OCI-LY7 (cell line): ENCODE results near the gene MARCHF7. TPM values are rescaled to one million over a fixed set of nuclear protein-coding genes. Genes with fewer than 3 reads are reported as not detected.

Experiments used
- BruUV-seq: library from RNA; stranded (reverse); fragments of 400-500 nt; replicated peaks from 2 replicates; lab custom pipeline; 2021; lab: Mats Ljungman, UMichigan
- CTCF ChIA-PET: fragments of 300-600 bp; sonication (Branson Sonifier 250); formaldehyde crosslinking; loops from one replicate; lab custom pipeline; 2022; ENCODE audit warnings: antibody characterized with exemption; ENCODE audit not compliant: unreplicated experiment; lab: Charles Lee
- POLR2A ChIA-PET: fragments of 300-600 bp; sonication (Branson Sonifier 250); formaldehyde crosslinking; loops from one replicate; lab custom pipeline; 2022; ENCODE audit warnings: antibody characterized with exemption; lab: Charles Lee
- DNase-seq: peaks from one replicate; pipeline ENCODE4 v3.0.0-alpha.2; 2015; ENCODE audit warnings: low spot score
- H2AFZ ChIP-seq: fragments of 200-600 bp; sonication (generic), shearing (Covaris generic); 2 replicates; pipeline ENCODE4 v1.6.1; 2014; ENCODE audit warnings: mild to moderate bottlenecking, antibody characterized with exemption, low read length, moderate library complexity
- H3K27ac ChIP-seq: fragments of 200-600 bp; sonication (generic); 2 replicates; pipeline ENCODE4 v1.5.1; 2014; ENCODE audit warnings: mixed run types, low read depth, mild to moderate bottlenecking, moderate library complexity, low read length, inconsistent platforms; ENCODE audit not compliant: poor library complexity, severe bottlenecking
- H3K36me3 ChIP-seq: fragments of 200-600 bp; sonication (generic); 2 replicates; pipeline ENCODE4 v1.6.1; 2014; ENCODE audit warnings: mild to moderate bottlenecking, antibody characterized with exemption, low read length, moderate library complexity, mixed read lengths; ENCODE audit not compliant: insufficient read depth
- H3K4me1 ChIP-seq: fragments of 200-600 bp; sonication (generic); 2 replicates; pipeline ENCODE4 v1.5.1; 2014; ENCODE audit warnings: mild to moderate bottlenecking, low read length; ENCODE audit not compliant: insufficient read depth, poor library complexity, severe bottlenecking
- H3K4me2 ChIP-seq: fragments of 200-600 bp; sonication (generic); 2 replicates; pipeline ENCODE4 v1.6.1; 2014; ENCODE audit warnings: mild to moderate bottlenecking, low read length
- H3K4me3 ChIP-seq: fragments of 200-600 bp; sonication (generic); 2 replicates; pipeline ENCODE4 v1.5.1; 2014; ENCODE audit warnings: mild to moderate bottlenecking, low read depth, low read length; ENCODE audit not compliant: poor library complexity, severe bottlenecking
- H3K79me2 ChIP-seq: fragments of 200-600 bp; sonication (generic); 2 replicates; pipeline ENCODE4 v1.6.1; 2016; ENCODE audit warnings: low read depth, mild to moderate bottlenecking, low read length, moderate library complexity, mixed read lengths; ENCODE audit not compliant: insufficient read depth
- H3K9me2 ChIP-seq: fragments of 200-600 bp; sonication (generic); 2 replicates; pipeline ENCODE4 v1.6.1; 2016; ENCODE audit warnings: mild to moderate bottlenecking, low read length, mixed read lengths; ENCODE audit not compliant: insufficient read depth
- H3K9me3 ChIP-seq: fragments of 200-600 bp; sonication (generic); 2 replicates; pipeline ENCODE4 v1.6.1; 2014; ENCODE audit warnings: mild to moderate bottlenecking, mixed run types, low read length, mixed read lengths
- H4K20me1 ChIP-seq: fragments of 200-600 bp; sonication (generic); 2 replicates; pipeline ENCODE4 v1.6.1; 2014; ENCODE audit warnings: mild to moderate bottlenecking, antibody characterized with exemption, low read length, moderate library complexity, mixed read lengths; ENCODE audit not compliant: insufficient read depth
- CTCF ChIP-seq: fragments of 200-600 bp; sonication (generic); conservative IDR thresholded peaks from 2 replicates; pipeline ENCODE4 v1.5.1; 2014; ENCODE audit warnings: mild to moderate bottlenecking, antibody characterized with exemption, low read length, moderate library complexity, mixed read lengths
- EZH2phosphoT487 ChIP-seq: fragments of 200-600 bp; sonication (generic); IDR thresholded peaks from 2 replicates; pipeline ENCODE4 v1.6.1; 2018; ENCODE audit warnings: low read depth, borderline replicate concordance, mild to moderate bottlenecking, mixed run types, antibody characterized with exemption, low read length, moderate library complexity, mixed read lengths
- intact Hi-C: fragments of 100-400 bp; cut with micrococcal nuclease; formaldehyde crosslinking; loops from one replicate; pipeline ENCODE4 v1.10.0; 2022; ENCODE audit not compliant: unreplicated experiment
- total RNA-seq, 2 experiments: library from RNA; depleted of rRNA in 1 of 2; stranded (reverse); fragments of >200 nt in 1 of 2; shearing (Covaris generic) in 1 of 2; gene quantifications; 2 replicates each; pipeline ENCODE4 v1.2.3, GENCODE V29; 2014 to 2022

Gene MARCHF7
- total RNA-seq, 2 experiments from 2014 or later = 48.8 to 69.6 TPM

- Histone ChIP-seq H3K9me3 (no peaks in the 10 kb centered on the region), H2AFZ (no peak overlapping the region), H3K4me1 (no peaks in the 10 kb centered on the region), H3K4me2 (no peak overlapping the region), H3K27ac (no peak overlapping the region), H3K79me2 (no peaks in the 10 kb centered on the region), H3K36me3 (no peaks in the 10 kb centered on the region), H4K20me1 (no peaks in the 10 kb centered on the region), H3K4me3 (no peak overlapping the region), H3K9me2 (no peaks in the 10 kb centered on the region)
- BruUV-seq = no TSS peak
- ChIA-PET POLR2A (interaction anchor here (0.6 kb wide), 1 partner anchor 228 kb away, joined by 3 read pairs; no protein-coding TSS in a partner anchor), CTCF (no interaction called here)
- TF ChIP-seq CTCF (no peak), EZH2phosphoT487 (no peak)
- intact Hi-C loops = no loop called here
- no peak for DNase-seq
Measured at GRCh38 chr2:159671047-159671446, 41.3 kb upstream of the MARCHF7 start.

GRCh38 chr2:159677654-159678053 is 34.7 kb upstream of the MARCHF7 start:
- no peak for DNase-seq
- H3K4me2 ChIP-seq = no peak overlapping the region
- H3K9me3 ChIP-seq = no peaks in the 10 kb centered on the region
- CTCF ChIA-PET = no interaction called here
- no peaks in the 10 kb centered on the region for H3K79me2 ChIP-seq
- no peaks in the 10 kb centered on the region for H3K4me1 ChIP-seq
- POLR2A ChIA-PET = no interaction called here
- H4K20me1 ChIP-seq = no peaks in the 10 kb centered on the region; the same call in 1 of the 2 replicates
- H3K27ac ChIP-seq = no peak overlapping the region
- no peak overlapping the region for H2AFZ ChIP-seq
- no TSS peak for BruUV-seq
- intact Hi-C loops = no loop called here
- no peak overlapping the region for H3K4me3 ChIP-seq
- TF ChIP-seq CTCF (peak; percentile 49; the same call in 1 of the 2 replicates), EZH2phosphoT487 (no peak)
- no peaks in the 10 kb centered on the region for H3K9me2 ChIP-seq
- H3K36me3 ChIP-seq = no peaks in the 10 kb centered on the region

GRCh38 chr2:159680692-159681091 is 31.6 kb upstream of the MARCHF7 start:
- CTCF ChIA-PET = no interaction called here
- H3K9me2 ChIP-seq = no peaks in the 10 kb centered on the region
- POLR2A ChIA-PET = interaction anchor here (0.6 kb wide), 3 partner anchors 24 to 998 kb away, joined by 3 to 5 read pairs (median 5); no protein-coding TSS in a partner anchor
- no peak overlapping the region for H3K4me2 ChIP-seq
- intact Hi-C loops = no loop called here
- H3K4me3 ChIP-seq = no peak overlapping the region
- H3K27ac ChIP-seq = no peak overlapping the region
- no peaks in the 10 kb centered on the region for H3K4me1 ChIP-seq
- no peak overlapping the region for H2AFZ ChIP-seq
- TF ChIP-seq EZH2phosphoT487 (no peak), CTCF (no peak)
- H3K9me3 ChIP-seq = no peaks in the 10 kb centered on the region
- H4K20me1 ChIP-seq = no peaks in the 10 kb centered on the region; the same call in 1 of the 2 replicates
- H3K79me2 ChIP-seq = no peaks in the 10 kb centered on the region
- BruUV-seq = no TSS peak
- H3K36me3 ChIP-seq = no peaks in the 10 kb centered on the region
- no peak for DNase-seq
